ENCODE data around the gene GGT1.
"Not testable (repeated sequence)": the region's sequence is repeated elsewhere in the genome, so short reads cannot be mapped to it uniquely, and the experiment has no call there.

Gene GGT1

DNA sequence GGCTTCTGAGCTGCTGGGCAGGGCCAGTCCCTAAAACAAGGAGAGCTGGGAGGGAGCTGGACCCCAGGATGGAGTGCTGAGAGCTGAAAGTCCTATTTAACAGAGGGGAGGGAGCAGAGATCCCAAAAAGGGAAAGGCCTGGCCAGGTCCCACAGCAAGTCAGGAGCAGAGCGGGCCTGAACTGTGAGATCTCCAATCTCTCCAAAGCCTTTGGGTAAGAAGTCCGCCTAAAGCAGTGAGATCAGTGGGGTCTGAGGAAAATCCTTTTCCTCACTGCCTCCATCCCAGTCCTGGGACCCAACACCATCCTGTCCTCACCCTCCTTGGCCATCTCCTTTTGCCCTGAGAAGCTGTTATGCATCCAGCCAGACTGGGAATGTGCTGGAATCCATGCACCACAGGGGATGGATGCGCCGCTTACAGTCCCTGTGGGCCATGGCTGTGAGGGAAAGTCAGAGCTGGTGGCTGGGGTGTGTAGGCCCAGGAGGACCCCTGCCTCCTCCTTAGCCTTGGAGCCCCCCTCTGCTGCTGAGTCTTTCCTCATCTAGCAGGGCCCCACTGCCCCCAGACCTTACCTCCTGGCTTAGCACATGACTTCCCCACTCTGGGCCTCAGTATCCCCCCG lies 18.7 kb upstream of the GGT1 start:
- DNase-seq (ENCODE audit: low spot score) = no peak

DNA sequence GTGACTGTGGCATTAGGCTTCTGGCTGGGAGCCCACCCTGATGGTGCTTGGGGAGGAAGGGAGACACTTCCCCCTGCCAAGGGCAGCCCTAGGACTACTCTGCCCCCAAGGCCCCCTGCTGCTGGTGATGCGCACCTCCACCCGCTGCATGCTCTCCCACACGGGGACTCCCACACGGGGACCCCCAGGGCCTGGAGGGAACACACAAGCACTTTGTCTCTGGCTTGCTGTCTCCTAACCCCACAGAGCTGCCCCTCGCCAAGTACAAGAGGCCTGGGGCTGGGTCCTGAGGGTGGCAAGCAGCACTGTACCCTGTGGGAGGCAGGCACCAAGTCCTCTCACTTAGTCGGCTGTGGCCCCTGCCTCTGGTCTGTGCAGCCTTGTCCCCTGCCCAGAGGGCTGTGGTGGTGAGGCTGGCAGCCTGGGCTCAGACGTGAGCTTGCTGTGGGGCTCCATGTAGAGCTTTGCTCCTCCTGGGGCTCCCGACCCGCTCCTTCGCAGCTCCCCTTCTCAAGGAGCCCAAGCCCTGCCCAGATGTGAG lies 18.1 kb upstream of the GGT1 start:
- DNase-seq (ENCODE audit: low spot score) = no peak

- no peak for DNase-seq (ENCODE audit: low spot score)
Observed at GRCh38 chr22:24585461-24585860, 17.5 kb upstream of the GGT1 start.

- DNase-seq (ENCODE audit: low spot score) = no peak
Observed at GRCh38 chr22:24585927-24586546, 17.0 kb upstream of the GGT1 start.

GRCh38 chr22:24587251-24587650 lies 15.7 kb upstream of the GGT1 start:
- DNase-seq (ENCODE audit: low spot score) = no peak

GRCh38 chr22:24587948-24588347 lies 15.0 kb upstream of the GGT1 start:
- DNase-seq (ENCODE audit: low spot score) = no peak

DNA sequence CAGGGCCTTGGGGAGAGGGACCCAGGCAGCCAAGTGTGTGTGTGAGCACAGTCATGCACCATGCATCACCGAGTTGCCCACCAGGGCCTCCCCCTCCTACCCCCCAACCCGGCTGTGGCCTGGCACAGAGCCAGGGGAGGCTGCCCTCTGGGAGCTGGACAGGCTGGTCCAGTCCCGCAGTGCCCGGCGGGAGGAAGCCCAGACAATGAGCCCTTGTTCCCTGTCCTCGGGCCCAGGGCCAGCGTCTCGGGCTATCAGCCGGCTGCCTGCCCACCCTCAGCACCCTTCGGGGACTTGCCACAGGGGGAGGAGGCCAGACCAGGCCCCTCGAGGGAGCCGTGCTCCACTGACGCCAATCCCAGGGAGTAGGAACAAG lies 14.6 kb upstream of the GGT1 start:
- DNase-seq (ENCODE audit: low spot score) = no peak

DNA sequence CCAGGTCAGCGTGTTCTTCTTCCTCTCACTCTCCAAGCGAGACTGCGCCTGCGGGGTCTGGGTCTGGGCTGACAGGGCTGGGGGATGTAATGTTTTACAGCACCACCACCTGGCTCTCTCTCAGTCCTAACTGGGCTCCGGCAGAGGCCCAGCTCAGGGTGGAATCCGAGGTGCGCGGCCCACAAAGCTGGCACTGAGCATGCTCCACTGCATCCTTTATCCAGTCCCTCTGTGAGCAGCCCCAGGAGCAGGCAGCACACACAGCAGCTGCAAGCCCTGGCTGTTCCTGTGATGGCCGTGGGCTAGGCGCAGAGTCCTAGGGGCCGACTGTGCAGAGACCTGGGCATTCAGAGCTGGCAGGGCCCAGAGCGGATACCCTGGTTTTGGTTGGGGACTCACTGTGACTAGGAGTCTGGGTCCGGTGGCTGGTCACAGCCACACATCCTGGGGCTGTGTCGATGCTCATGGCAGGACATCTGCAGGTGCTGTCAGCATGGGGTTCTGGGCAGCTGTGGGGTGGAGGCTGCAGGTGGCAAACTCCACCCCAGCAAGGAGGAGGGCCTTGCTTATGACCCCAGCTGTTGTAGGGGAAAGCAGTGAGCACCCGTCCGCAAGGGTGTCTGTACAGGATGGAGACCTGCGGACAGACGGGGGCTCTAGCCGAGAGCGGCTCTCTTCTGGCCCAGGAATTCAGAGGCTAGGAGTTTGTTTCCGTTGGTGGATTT lies 14.1 kb upstream of the GGT1 start:
- no peak for DNase-seq (ENCODE audit: low spot score)

- DNase-seq (ENCODE audit: low spot score) = no peak
Observed at GRCh38 chr22:24589518-24590030, 13.4 kb upstream of the GGT1 start.

DNA sequence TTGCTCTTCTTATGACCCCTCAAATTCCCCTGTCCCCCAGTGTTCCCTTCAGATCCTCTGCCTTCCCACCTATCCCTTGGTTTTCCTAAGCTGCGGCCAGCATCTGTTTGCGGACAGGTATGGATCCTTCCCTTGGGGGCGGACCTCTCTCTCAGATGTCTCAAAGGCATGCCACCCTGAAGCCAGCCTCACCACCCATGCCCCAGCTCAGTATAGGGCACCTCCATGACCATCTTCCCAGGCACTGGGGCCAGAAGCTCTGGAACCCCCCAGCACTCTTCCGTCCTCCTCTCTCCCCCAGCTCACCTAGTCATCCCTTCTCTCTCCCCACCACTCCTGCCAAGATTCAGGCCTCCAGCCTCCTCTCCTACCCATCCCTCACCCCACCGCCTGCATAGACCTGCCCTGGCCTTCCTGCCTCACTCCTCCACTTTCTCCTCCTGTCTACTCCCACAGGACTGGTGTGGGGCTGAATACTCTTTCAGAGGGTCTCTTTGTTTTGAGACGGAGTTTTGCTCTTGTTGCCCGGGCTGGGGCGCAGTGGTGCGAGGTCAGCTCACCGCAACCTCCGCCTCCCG lies 12.3 kb upstream of the GGT1 start:
- no peak for DNase-seq (ENCODE audit: low spot score)

DNA sequence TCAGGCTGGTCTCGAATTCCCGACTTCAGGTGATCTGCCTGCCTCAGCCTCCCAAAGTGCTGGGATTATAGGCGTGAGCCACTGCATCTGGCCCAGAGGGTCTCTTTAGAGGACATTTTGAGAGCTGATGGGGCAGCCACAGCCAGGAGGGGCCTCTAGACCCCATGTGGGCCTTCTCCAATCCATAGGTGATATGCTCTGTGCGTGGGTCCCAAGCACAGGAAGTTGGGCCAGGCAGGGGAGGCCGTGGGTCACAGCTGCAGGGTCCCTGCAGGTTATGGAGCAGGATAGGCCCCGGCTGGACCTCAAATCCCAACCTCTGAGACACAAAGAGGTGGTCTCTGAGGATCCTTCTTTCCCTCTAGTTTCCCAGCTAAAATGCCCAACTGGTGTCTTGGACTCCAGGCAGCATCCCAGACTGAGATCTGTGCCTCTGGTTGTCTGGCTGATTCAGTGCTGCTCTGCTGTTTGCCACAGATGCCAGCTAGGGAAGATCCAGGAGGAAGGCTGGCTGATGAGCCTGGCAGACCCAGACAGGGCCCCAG lies 11.6 kb upstream of the GGT1 start:
- DNase-seq (ENCODE audit: low spot score) = no peak

GRCh38 chr22:24592058-24592850 lies 10.7 kb upstream of the GGT1 start:
- no peak for DNase-seq (ENCODE audit: low spot score)

DNA sequence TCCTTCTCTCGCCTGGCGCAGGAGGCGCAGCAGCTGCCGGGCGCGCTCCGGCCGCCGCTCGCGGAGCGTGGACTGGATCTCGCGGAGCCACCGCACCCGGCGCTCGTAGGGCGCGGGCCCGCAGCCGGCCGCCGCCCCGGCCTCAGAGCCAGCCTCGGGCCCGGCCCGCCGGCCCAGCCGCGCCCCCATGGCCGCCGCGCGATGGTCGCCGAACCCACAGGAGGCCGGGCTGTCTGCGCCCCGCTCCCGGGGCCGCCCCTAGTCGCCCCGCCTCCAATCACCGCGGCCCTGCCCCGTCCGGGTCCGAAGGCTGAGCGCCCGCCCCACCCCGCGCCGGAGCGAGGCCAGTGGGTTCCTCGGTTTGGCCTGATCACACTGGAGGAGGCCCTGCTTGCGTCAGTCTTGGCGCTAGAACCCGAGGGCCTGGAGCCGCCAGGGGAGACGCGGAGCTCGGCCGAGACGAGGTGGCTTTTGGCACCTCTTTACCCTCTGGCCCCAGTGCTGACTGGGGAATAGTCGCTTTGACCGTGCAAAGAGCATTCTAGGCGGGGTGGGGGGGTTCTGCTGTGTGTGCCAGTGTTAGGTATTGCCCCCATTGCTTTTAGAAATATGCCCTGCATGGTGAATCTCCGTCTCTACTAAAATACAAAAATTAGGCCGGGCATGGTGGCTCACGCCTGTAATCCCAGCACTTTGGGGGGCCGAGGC lies 10.0 kb upstream of the GGT1 start, which contains the start of gene LRRC75B:
Gene LRRC75B (minus strand): TSS at position 223 of the 708 bp plus-strand sequence. CDS start 34 bp downstream, at position 189.
- DNase-seq (ENCODE audit: low spot score) = peak; percentile 39

- not testable (repeated sequence) for DNase-seq (ENCODE audit: low spot score)
Observed at GRCh38 chr22:24593559-24593835, 9.5 kb upstream of the GGT1 start.

GRCh38 chr22:24593836-24594568 lies 9.0 kb upstream of the GGT1 start:
- DNase-seq (ENCODE audit: low spot score) = no peak

DNA sequence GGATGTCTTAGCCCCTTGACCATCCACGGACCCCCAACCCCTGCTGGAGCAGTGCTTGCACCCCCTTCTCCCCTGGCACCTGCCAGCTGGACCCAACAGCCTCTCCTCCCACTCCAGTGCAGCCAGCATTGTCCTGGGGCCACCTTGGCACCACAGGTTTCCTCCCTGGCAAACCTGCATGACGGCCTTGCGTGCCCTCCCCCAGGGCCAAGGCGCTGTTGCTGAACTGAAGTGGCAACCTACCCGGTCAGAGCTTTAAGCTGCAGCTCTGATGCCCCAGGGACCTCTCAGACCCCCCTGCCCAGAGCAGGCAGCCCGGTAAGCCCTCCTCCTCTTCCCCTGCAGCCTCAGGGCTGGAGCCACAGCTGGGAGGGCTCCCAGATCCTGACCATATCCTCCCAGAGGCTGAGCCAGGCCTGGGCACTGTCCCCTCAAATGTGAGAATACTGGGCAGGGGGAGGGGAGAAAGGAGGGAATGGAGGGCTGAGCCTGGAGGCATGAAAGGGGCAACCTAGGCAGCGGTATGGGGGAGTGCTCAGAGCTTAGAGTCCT lies 8.3 kb upstream of the GGT1 start:
- DNase-seq (ENCODE audit: low spot score) = no peak

- DNase-seq (ENCODE audit: low spot score) = no peak
Observed at GRCh38 chr22:24595228-24595627, 7.8 kb upstream of the GGT1 start.

DNA sequence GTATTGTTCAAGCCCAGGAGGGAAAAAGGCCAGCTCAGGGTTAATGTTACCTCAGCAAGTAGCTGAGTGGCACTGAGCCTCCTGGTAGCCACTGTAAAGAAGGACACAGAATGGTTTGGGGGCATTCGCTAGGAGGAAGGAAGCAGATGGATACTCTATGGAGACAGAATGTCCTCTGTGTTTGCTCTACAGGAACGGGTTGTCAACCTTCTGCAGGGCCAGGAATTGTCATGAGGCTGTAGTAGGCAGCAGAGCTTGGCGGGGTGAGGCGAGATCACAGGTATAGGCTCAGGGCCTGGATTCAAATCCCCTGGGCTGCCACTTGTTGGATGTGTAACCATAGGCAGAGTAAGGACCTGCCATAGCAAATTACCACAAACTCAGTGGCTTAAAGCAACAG lies 7.1 kb upstream of the GGT1 start:
- no peak for DNase-seq (ENCODE audit: low spot score)

GRCh38 chr22:24597076-24597475 lies 5.9 kb upstream of the GGT1 start:
- not testable (repeated sequence) for DNase-seq (ENCODE audit: low spot score)

- DNase-seq (ENCODE audit: low spot score) = no peak
Observed at GRCh38 chr22:24599514-24599913, 3.5 kb upstream of the GGT1 start.
